ENCODE data around the gene L3HYPDH. TPM values are rescaled to one million over a fixed set of nuclear protein-coding genes. Genes with fewer than 3 reads are reported as not detected.

The L3HYPDH gene
- total RNA-seq, 1 experiment from 2014 or later = 25.1 TPM

DNA sequence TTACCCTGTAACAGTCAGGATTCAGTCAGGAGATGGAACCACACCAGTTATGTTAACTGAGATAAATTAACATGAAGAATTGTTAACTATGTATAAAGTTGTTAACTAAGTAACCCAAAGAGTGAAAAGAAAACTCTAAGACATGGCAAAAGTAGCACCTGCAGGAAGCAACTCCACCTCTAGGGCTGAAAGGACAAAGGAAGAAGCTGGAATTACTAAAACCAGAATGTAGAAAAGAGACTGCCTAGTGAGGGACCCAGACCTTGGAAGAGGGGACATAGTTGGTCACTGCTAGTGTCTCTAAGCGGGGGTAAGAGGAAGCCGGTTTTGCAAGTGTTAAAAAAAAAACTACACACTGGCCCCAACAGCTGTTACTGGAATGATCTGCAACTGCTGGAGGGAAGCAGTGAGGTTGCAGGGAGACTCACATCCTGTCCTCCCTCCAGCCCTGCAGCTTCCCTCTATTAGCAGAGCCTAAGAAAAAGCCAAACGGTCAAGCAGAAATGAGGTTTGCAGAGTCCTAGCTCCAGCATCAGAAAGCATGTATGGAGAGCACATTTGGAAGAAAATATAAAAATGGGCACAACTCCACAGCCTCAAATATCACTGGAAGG is 58.8 kb downstream of the L3HYPDH start:
- Histone ChIP-seq H3K27ac (ENCODE audit: low read length) (no peak overlapping the region), H3K4me1 (ENCODE audit: control insufficient read depth, insufficient read depth, low read length) (no peaks in the 10 kb centered on the region), H3K4me3 (ENCODE audit: low read depth in 2 of 2, low read length in 2 of 2) (no peak overlapping the region), H3K9me3 (ENCODE audit: control insufficient read depth, insufficient read depth, low read depth, low read length) (no peaks in the 10 kb centered on the region), H3K27me3 (ENCODE audit: control insufficient read depth, insufficient read depth, low read length) (no peaks in the 10 kb centered on the region), H3K36me3 (ENCODE audit: control insufficient read depth, insufficient read depth, low read length) (no peaks in the 10 kb centered on the region)
- in situ Hi-C loops (cut with HindIII; ENCODE audit: low pct_unique_long_range_greater_than_20kb, low sequenced_read_pairs) = no loop called here
- intact Hi-C loops (cut with micrococcal nuclease; ENCODE audit: unreplicated experiment) = no loop called here
- no TSS peak for BruUV-seq (replicated peaks)
- TF ChIP-seq, protein P1, sequence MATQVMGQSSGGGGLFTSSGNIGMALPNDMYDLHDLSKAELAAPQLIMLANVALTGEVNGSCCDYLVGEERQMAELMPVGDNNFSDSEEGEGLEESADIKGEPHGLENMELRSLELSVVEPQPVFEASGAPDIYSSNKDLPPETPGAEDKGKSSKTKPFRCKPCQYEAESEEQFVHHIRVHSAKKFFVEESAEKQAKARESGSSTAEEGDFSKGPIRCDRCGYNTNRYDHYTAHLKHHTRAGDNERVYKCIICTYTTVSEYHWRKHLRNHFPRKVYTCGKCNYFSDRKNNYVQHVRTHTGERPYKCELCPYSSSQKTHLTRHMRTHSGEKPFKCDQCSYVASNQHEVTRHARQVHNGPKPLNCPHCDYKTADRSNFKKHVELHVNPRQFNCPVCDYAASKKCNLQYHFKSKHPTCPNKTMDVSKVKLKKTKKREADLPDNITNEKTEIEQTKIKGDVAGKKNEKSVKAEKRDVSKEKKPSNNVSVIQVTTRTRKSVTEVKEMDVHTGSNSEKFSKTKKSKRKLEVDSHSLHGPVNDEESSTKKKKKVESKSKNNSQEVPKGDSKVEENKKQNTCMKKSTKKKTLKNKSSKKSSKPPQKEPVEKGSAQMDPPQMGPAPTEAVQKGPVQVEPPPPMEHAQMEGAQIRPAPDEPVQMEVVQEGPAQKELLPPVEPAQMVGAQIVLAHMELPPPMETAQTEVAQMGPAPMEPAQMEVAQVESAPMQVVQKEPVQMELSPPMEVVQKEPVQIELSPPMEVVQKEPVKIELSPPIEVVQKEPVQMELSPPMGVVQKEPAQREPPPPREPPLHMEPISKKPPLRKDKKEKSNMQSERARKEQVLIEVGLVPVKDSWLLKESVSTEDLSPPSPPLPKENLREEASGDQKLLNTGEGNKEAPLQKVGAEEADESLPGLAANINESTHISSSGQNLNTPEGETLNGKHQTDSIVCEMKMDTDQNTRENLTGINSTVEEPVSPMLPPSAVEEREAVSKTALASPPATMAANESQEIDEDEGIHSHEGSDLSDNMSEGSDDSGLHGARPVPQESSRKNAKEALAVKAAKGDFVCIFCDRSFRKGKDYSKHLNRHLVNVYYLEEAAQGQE (IDR thresholded peaks at IDR 0.05; ENCODE audit: insufficient read depth in 1 of 2, low read depth in 2 of 2, low read length in 1 of 2) = no peak
- no peak for TF ChIP-seq TCF7L2 (IDR thresholded peaks at IDR 0.05; ENCODE audit: low read depth, low read length)
- TF ChIP-seq, protein P2, sequence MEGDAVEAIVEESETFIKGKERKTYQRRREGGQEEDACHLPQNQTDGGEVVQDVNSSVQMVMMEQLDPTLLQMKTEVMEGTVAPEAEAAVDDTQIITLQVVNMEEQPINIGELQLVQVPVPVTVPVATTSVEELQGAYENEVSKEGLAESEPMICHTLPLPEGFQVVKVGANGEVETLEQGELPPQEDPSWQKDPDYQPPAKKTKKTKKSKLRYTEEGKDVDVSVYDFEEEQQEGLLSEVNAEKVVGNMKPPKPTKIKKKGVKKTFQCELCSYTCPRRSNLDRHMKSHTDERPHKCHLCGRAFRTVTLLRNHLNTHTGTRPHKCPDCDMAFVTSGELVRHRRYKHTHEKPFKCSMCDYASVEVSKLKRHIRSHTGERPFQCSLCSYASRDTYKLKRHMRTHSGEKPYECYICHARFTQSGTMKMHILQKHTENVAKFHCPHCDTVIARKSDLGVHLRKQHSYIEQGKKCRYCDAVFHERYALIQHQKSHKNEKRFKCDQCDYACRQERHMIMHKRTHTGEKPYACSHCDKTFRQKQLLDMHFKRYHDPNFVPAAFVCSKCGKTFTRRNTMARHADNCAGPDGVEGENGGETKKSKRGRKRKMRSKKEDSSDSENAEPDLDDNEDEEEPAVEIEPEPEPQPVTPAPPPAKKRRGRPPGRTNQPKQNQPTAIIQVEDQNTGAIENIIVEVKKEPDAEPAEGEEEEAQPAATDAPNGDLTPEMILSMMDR (IDR thresholded peaks at IDR 0.05) = no peak
- no peak for TF ChIP-seq SIN3A (IDR thresholded peaks at IDR 0.05; ENCODE audit: borderline replicate concordance, insufficient read depth, low read depth, low read length)
- no peak for TF ChIP-seq POLR2AphosphoS5 (IDR thresholded peaks at IDR 0.05; ENCODE audit: low read depth, low read length)
- ATAC-seq (no peak), DNase-seq (ENCODE audit: low read depth, low spot score) (no peak)
- ChIA-PET CTCF (no interaction called here), POLR2A (no interaction called here)

DNA sequence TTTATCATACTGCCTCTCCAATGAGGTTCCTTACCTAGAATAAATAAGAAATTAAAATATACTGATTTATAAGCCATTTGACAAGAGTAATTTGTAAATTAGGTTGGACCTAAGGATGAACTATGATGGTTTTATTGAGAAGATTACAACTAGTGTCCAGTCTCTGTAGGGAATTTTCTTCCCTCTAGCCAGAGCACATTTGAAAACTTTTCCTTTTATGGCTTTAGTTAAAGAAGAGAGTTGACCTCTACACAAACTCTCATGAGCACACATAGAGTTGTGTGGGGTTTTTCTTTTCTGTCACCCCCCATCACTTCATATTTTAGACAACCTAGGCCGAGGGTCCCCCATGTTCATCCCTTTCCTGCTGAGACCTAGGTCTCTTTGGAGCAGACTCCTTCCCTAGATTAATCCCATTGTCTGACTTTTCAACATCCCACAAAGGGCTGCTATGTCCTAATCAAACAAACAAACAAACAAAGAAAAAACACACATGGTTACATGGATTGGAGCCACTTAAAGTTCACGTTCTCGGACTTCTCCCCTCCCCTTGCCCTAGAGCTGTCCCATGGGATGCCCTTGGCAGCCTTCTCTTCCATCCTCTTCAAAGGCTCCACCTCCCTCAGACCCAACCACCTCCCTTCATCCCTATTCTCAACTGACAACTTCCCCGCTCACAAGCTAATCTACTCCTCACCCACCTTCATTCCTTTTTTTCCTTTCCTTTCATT is 59.7 kb downstream of the L3HYPDH start:
- Histone ChIP-seq H3K27ac (ENCODE audit: low read length) (no peak overlapping the region), H3K9me3 (ENCODE audit: control insufficient read depth, insufficient read depth, low read depth, low read length) (no peaks in the 10 kb centered on the region), H3K27me3 (ENCODE audit: control insufficient read depth, insufficient read depth, low read length) (no peaks in the 10 kb centered on the region), H3K4me1 (ENCODE audit: control insufficient read depth, insufficient read depth, low read length) (no peaks in the 10 kb centered on the region), H3K4me3 (ENCODE audit: low read depth in 2 of 2, low read length in 2 of 2) (no peak overlapping the region), H3K36me3 (ENCODE audit: control insufficient read depth, insufficient read depth, low read length) (no peaks in the 10 kb centered on the region)
- intact Hi-C loops (cut with micrococcal nuclease; ENCODE audit: unreplicated experiment) = no loop called here
- TF ChIP-seq, protein P1 (IDR thresholded peaks at IDR 0.05; ENCODE audit: insufficient read depth in 1 of 2, low read depth in 2 of 2, low read length in 1 of 2) = no peak
- TF ChIP-seq POLR2AphosphoS5 (IDR thresholded peaks at IDR 0.05; ENCODE audit: low read depth, low read length) = no peak
- no peak for TF ChIP-seq TCF7L2 (IDR thresholded peaks at IDR 0.05; ENCODE audit: low read depth, low read length)
- TF ChIP-seq, protein P2 (IDR thresholded peaks at IDR 0.05) = no peak
- TF ChIP-seq SIN3A (IDR thresholded peaks at IDR 0.05; ENCODE audit: borderline replicate concordance, insufficient read depth, low read depth, low read length) = no peak
- DNase-seq (ENCODE audit: low read depth, low spot score) (no peak), ATAC-seq (no peak)
- BruUV-seq (replicated peaks) = no TSS peak
- ChIA-PET POLR2A (no interaction called here), CTCF (no interaction called here)
- in situ Hi-C loops (cut with HindIII; ENCODE audit: low pct_unique_long_range_greater_than_20kb, low sequenced_read_pairs) = no loop called here

Data from Panc1 (cell line).